Breast epithelium (tissue), 4 donors: ENCODE data around the gene NTNG1. TPM values are rescaled to one million over a fixed set of nuclear protein-coding genes. Genes with fewer than 3 reads are reported as not detected.

Experiments
- DNase-seq, 2 donors: peaks; one replicate each; pipeline ENCODE4 v3.0.0-alpha.2; 2019; ENCODE audit warnings: low spot score in 2 of 2
- H3K27ac ChIP-seq, 2 donors: fragments of 200-600 bp; sonication (generic) in 1 of 2; one replicate each; pipeline ENCODE4 v1.5.1; 2016 to 2019; ENCODE audit warnings: mild to moderate bottlenecking in 1 of 2
- H3K27me3 ChIP-seq, 2 donors: fragments of 200-600 bp; sonication (generic) in 1 of 2; one replicate each; pipeline versions ENCODE4 v1.5.1 to v1.6.0; 2017 to 2019; ENCODE audit warnings: control low read depth in 1 of 2, mild to moderate bottlenecking in 1 of 2
- H3K36me3 ChIP-seq: fragments of 200-600 bp; one replicate; pipeline ENCODE4 v1.5.1; 2019
- H3K4me1 ChIP-seq, 2 donors: fragments of 200-600 bp; sonication (generic); one replicate each; pipeline ENCODE4 v1.5.1; 2016 to 2019; ENCODE audit warnings: control low read depth in 1 of 2
- H3K4me3 ChIP-seq, 3 donors: fragments of 200-600 bp; sonication (generic); 1 replicate in 2 of 3; 2 replicates in 1 of 3; pipeline ENCODE4 v1.5.1; 2016 to 2019; ENCODE audit warnings: mild to moderate bottlenecking in 3 of 3, moderate library complexity in 2 of 3
- H3K9me3 ChIP-seq, 2 donors: fragments of 200-600 bp; sonication (generic) in 1 of 2; one replicate each; pipeline ENCODE4 v1.5.1; 2016 to 2019; ENCODE audit warnings: control low read depth in 1 of 2
- POLR2A ChIP-seq: fragments of 450-650 bp; IDR thresholded peaks from one replicate; pipeline ENCODE4 v1.6.1; 2016; ENCODE audit warnings: antibody characterized with exemption, mild to moderate bottlenecking, moderate library complexity
- POLR2AphosphoS5 ChIP-seq, 3 donors: sonication (generic); formaldehyde crosslinking; IDR thresholded peaks; one replicate each; pipeline ENCODE4 v1.6.1; 2017; ENCODE audit warnings: antibody characterized with exemption in 3 of 3
- intact Hi-C: fragments of 100-400 bp; cut with DNase I; formaldehyde crosslinking; loops from one replicate; pipeline ENCODE4 v1.15.1; 2023; ENCODE audit warnings: low total_unique reads
- total RNA-seq, 3 donors: library from RNA; depleted of rRNA; stranded (reverse); fragments of >200 nt; gene quantifications; one replicate each; pipeline ENCODE4 v1.1.0, GENCODE V29; 2016
- TF ChIP-seq, protein P1 (sequence below), 3 donors: fragments of 450-650 bp; IDR thresholded peaks; one replicate each; pipeline ENCODE4 v1.5.1; 2016 to 2017; ENCODE audit warnings: antibody characterized with exemption in 3 of 3, mild to moderate bottlenecking in 3 of 3, moderate library complexity in 3 of 3

Gene NTNG1
- total RNA-seq, 3 donors from 2014 or later, result 0.32 to 5.7 (median 0.98) TPM

DNA sequence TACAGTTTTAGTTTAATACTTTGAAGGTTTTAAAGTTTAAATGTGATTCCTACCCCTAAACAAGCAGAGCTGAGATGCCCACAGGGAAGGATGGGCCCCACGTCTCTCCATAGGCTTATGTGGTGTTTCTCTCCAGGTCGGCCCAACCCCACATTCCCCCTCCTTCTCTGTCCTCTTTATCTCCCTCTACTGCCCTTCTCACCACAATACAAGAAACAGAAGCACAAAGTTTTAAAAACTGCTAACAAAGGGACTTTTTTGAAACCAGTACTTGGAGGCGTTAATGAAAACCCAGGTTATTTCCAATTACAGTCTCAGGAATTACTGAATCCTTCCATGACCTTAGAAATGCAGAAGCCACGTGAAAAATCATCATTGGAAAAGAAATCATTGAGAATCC, 324.0 kb downstream of the NTNG1 start:
- Histone ChIP-seq H3K4me3 (no peak overlapping the region), H3K27ac (no peak overlapping the region), H3K4me1 (no peaks in the 10 kb centered on the region), H3K36me3 (no peaks in the 10 kb centered on the region), H3K9me3 (no peaks in the 10 kb centered on the region), H3K27me3 (no peaks in the 10 kb centered on the region)
- intact Hi-C loops, result no loop called here
- TF ChIP-seq POLR2AphosphoS5 (IDR thresholded peaks at IDR 0.05), result no peak
- no peak for TF ChIP-seq POLR2A
- TF ChIP-seq, protein P1, sequence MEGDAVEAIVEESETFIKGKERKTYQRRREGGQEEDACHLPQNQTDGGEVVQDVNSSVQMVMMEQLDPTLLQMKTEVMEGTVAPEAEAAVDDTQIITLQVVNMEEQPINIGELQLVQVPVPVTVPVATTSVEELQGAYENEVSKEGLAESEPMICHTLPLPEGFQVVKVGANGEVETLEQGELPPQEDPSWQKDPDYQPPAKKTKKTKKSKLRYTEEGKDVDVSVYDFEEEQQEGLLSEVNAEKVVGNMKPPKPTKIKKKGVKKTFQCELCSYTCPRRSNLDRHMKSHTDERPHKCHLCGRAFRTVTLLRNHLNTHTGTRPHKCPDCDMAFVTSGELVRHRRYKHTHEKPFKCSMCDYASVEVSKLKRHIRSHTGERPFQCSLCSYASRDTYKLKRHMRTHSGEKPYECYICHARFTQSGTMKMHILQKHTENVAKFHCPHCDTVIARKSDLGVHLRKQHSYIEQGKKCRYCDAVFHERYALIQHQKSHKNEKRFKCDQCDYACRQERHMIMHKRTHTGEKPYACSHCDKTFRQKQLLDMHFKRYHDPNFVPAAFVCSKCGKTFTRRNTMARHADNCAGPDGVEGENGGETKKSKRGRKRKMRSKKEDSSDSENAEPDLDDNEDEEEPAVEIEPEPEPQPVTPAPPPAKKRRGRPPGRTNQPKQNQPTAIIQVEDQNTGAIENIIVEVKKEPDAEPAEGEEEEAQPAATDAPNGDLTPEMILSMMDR (IDR thresholded peaks at IDR 0.05), result no peak
- no peak for DNase-seq

DNA sequence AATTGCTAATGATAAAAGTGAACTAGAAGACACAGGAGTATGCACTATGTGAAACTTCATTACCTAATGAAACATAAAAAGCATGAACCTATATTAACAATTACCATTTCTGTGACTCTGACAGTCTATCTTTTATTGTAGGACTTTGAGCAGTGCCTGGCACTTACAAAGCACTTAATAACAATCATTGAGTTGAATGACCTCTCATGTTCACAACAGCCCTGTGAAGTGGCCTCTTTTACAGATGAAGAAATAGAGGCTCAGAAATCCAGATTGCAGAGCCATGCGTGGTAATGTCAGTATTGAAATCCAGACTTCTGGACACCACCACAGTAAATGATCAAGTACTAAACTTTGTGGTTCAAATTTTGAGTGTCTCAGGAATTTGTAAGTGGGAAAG, 326.4 kb downstream of the NTNG1 start:
- DNase-seq, result no peak
- no peaks in the 10 kb centered on the region for H3K4me1 ChIP-seq
- no peaks in the 10 kb centered on the region for H3K27me3 ChIP-seq
- H3K36me3 ChIP-seq, result no peaks in the 10 kb centered on the region
- intact Hi-C loops, result no loop called here
- H3K4me3 ChIP-seq, result no peak overlapping the region
- H3K9me3 ChIP-seq, result no peaks in the 10 kb centered on the region
- no peak for TF ChIP-seq POLR2AphosphoS5 (IDR thresholded peaks at IDR 0.05)
- H3K27ac ChIP-seq, result no peak overlapping the region

DNA sequence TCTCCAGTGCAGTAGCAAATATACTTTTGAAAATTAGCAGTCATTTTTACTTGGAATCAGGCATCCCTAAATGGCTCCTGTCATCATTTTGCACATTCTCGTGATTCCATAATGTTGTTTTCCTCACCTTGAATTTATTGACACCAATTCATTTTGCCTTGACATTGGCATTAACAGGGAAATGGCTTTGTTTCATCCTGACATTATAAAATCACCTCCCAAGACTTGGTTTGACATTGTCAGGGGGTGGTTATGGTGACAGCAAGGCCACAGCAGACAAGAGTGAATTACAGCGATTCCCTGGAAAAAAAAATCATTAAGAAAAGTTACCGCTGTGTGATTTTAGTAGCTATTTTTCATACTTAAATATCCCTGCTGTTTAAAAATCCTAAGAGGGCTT, 327.0 kb downstream of the NTNG1 start:
- Histone ChIP-seq H3K36me3 (no peaks in the 10 kb centered on the region), H3K27ac (no peak overlapping the region), H3K4me3 (no peak overlapping the region), H3K27me3 (no peaks in the 10 kb centered on the region), H3K9me3 (no peaks in the 10 kb centered on the region), H3K4me1 (no peaks in the 10 kb centered on the region)
- DNase-seq, result no peak
- intact Hi-C loops, result no loop called here
- TF ChIP-seq, protein P1 (IDR thresholded peaks at IDR 0.05), result no peak
- TF ChIP-seq POLR2AphosphoS5 (IDR thresholded peaks at IDR 0.05), result no peak
- no peak for TF ChIP-seq POLR2A

DNA sequence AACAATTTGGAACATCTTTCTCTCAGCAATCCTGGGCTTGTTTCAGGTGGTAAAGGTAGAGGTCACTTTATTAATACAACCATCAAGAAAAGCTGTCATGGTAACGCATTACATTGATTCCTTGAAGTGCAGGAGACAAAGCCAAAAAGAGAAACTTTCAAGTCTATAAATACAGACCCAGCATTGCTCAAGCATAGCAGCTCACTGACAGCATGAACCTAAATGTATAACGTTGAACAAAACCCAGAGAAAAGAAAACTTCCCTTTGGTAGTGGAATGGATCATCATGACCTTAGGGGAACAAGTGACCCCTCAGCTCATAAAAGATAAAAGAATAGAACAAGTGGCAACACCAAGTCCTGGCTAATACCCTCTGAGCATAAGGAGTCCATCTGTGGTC, 332.2 kb downstream of the NTNG1 start:
- no peak for DNase-seq
- TF ChIP-seq POLR2AphosphoS5 (IDR thresholded peaks at IDR 0.05), result no peak
- TF ChIP-seq, protein P1 (IDR thresholded peaks at IDR 0.05), result no peak
- no peak for TF ChIP-seq POLR2A
- Histone ChIP-seq H3K27me3 (no peaks in the 10 kb centered on the region), H3K4me3 (no peak overlapping the region), H3K9me3 (no peaks in the 10 kb centered on the region), H3K27ac (no peak overlapping the region), H3K36me3 (no peaks in the 10 kb centered on the region), H3K4me1 (no peaks in the 10 kb centered on the region)
- intact Hi-C loops, result no loop called here

DNA sequence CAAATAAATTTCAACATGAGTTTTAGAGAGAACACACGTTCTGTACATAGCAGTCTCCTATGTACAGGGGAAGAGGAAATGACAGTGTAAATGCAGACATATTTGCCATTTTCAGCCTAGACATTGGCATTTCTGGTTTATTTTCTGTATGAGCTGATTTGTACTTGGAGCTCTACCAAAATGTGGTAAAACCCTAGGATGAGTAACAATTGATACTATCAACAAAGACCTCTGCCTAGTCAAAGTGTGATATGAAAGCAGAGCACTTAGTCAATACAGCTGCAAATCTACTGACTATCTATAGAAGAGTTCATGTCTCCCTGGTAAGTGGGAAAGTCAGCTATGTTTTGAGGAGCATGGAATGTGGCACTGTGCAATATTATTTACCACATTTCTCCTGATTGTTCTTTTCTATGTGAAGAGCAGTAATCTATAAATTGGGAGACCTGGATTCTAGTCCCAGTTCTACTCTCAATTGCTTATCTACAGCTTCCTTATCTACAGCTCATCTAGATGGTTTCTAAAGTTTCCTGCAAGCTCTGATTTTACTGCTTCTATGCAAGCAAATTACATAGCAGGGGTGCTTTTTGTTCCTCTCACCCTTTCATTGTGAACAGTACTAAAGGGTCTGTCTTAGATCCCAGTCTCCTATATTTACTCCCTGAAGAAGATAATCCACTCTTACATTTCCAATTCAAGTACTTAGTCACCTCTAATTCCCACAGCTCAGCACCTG, 334.2 kb downstream of the NTNG1 start:
- Histone ChIP-seq H3K27me3 (no peaks in the 10 kb centered on the region), H3K4me1 (no peaks in the 10 kb centered on the region), H3K36me3 (no peaks in the 10 kb centered on the region), H3K9me3 (no peaks in the 10 kb centered on the region), H3K27ac (no peak overlapping the region), H3K4me3 (no peak overlapping the region)
- TF ChIP-seq, protein P1 (IDR thresholded peaks at IDR 0.05), result no peak
- TF ChIP-seq POLR2AphosphoS5 (IDR thresholded peaks at IDR 0.05) (no peak), POLR2A (no peak)
- no peak for DNase-seq
- intact Hi-C loops, result no loop called here
